HG03045 (cell line): Measurements from ENCODE around the gene WDR87.
"Not testable (repeated sequence)": the region's sequence is repeated elsewhere in the genome, so short reads cannot be mapped to it uniquely, and the experiment has no call there.

Experiments used
- ATAC-seq: cut with Tn5 transposase; IDR thresholded peaks from one replicate; pipeline ENCODE4 v1.9.1; 2021; ENCODE audit warnings: mild to moderate bottlenecking, moderate library complexity; ENCODE audit not compliant: unreplicated experiment

WDR87 gene

GRCh38 chr19:37931881-37932655, 25.7 kb upstream of the WDR87 start:
- no peak for ATAC-seq

DNA sequence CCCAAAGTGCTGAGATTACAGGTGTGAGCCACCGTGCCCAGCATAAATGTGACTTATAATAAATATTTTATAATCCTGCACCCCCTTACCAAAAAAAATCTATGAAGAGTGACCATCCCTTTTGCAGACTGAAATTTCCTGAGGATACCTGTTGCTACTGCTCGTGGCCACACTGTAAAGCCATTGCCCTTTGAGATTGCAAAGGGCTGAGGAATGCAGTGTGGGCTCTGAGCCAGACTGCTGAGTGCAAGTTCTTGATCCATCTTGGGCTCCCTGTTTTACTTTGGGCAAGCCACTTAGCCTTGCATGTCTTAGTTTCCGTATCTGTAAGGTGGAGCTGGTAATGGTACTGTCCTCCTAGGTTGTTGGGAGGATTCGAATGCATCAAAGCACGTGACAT, 24.0 kb upstream of the WDR87 start:
- ATAC-seq: no peak

DNA sequence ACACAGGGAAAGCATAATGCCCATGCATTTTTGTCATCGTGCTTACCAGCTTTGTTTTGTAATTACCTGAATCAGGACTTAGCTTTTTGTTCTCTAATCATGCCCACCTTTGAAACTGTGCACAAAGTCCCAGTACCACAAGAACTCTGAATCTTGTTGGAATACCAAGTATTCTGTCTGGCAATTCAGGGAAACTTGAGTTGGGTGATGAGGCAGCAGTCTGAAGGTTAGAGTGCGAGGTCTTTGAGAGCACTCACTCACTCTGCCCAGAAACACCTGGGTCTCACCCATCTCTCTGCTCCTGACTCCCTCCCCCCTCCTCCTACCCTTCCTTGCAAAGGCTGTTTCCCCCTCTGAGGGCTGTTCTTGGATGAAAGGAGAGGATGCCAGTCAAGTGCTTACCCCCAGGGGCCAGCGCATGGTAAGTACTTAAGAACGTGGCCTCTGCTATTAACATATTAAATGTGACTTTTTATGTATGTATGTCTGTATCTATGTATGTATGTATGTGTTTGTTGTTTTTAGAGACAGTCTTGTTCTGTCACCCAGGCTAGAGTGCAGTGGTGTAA, 23.0 kb upstream of the WDR87 start:
- no peak for ATAC-seq

DNA sequence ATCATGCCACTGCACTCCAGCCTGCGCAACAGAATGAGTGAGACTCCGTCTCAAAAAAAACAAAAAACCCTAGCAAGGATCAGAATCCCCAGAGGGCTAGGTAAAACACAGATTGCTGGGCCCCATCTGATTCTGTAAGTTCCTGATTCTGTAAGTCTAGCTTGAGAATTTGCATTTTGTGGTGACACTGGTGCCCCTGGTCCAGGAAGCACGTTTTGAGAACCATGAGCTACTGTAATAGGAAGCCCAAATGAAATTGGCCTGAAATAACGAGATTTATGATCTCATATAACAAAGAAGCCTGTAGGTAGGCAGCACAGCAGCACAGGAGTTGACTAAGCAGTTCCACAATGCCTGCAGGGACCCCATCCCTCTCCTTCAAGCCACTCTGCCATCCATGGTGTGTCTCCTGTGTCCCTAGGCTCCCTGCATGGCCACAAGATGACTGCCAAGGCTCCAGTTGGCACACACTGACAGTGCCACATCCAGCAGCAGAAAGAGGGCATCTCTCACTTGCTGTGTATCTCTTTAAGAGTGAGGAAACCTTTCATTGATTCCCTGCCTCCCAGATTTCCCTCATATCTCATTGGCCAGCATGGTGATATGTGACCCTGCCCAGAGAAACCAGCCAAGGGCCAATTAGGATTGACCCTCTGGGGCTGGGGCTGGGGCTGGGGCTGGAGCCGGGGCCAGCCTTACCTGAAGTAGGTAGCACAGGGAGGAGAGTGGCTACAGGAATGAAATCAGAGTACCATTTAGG, 22.3 kb upstream of the WDR87 start:
- ATAC-seq: no peak

GRCh38 chr19:37926711-37927110, 20.3 kb upstream of the WDR87 start:
- ATAC-seq: no peak

DNA sequence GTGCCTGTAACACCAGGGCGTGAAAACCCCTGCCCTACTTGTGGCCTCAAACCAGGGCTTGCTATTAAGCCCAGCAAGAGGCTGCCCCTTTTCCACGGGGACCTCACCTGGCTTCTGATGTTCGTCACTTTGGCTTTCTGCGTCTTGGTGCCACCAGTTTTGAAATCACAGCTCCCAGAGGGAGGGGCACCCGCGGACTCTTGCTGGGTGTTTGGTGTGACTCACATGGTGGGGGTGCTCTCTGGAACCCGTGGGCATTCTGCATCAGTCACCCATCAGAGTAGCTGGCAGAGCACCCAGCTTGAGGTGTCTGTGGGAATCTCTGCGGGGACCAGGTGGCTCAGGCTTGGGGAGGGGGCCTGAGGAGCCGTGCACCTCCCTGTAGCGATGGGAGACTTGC, 19.9 kb upstream of the WDR87 start:
- no peak for ATAC-seq

- ATAC-seq: no peak
Measured at GRCh38 chr19:37925212-37925611, 18.8 kb upstream of the WDR87 start.

DNA sequence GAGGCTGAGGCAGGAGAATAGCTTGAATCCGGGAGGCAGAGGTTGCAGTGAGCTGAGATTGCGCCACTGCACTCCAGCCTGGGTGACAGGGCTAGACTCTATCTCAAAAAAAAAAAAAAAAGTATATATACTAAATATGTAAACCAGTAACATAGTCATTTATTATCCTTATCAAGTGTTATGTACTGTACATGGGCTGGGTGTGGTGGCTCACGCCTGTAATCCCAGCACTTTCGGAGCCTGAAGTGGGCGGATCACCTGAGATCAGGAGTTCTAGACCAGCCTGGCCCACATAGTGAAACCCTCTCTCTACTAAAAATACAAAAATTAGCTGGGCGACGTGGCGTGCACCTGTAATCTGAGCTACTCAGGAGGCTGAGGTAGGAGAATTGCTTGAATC, 18.2 kb upstream of the WDR87 start:
- ATAC-seq: not testable (repeated sequence)

- ATAC-seq: no peak
Measured at GRCh38 chr19:37920591-37921450, 14.4 kb upstream of the WDR87 start.

- no peak for ATAC-seq
Measured at GRCh38 chr19:37914908-37915307, 8.5 kb upstream of the WDR87 start.

DNA sequence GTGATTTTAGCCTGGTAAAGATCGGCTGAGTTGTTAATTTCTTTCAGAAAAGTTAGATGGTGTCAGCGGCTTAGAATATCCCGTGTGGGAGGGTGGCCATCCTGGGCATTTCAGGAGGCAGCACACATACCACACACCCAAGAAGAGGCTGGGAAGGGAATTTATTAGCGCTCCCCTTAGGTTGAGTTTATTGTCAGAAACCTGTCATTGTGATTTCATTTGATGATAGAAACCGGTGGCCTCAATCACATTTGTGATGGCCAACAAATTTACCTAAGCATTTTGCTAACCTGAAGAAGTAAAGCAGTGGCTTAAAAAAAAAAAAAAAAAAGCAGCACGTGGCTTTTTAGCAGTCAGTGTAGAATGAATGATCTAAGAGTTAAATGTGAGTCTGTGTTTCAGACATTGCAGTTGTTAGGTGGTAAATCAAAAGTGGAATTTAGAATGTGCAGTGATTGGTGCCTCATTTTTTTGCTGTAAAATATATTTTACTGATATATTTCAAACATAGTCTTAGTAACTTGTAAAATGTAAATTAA, 3.3 kb upstream of the WDR87 start:
- no peak for ATAC-seq

DNA sequence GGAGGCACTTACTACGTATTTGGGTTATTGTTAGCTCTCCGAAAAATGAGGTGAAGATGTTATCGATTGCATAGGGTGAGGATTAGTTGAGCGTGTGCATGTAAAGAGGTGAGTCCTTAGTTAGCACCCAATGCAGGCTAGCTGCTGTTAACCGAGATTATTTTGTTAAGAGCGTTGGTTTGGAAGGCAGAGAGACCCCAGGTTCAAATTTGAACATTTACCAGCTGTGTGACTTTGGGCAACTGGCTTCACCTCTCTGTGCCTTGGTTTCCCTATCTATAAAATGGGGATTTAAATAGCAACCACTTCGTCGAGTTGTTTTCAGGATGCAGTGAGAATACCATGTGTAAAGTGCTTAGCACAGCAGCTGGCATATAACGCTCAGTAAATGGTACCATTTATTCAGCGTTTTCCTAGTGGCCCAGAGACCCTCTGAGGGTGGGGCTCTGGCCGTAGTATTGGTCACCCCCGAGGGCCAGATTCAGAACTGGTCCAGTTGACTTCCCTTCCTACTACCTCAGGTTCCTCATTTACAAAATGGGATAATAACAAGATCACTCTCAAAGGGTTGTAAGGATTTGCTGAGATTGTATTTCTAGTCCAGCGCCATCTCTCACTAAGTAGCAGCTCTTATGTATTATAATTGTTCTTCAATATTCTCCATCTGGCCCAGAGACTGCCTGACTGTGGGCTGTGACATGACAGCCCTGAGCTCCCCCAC, 1.5 kb upstream of the WDR87 start:
- no peak for ATAC-seq

- peak; percentile 74 for ATAC-seq
Measured at GRCh38 chr19:37906869-37907734, 708 bp upstream of the WDR87 start, which contains the start of gene SIPA1L3. Gene SIPA1L3 (plus strand): TSS chr19:37907208. CDS start chr19:38081566, 174,358 bp downstream.

GRCh38 chr19:37903096-37903495, 3.3 kb downstream of the WDR87 start:
- no peak for ATAC-seq

GRCh38 chr19:37902668-37903067, 3.7 kb downstream of the WDR87 start:
- no peak for ATAC-seq

- ATAC-seq: no peak
Measured at GRCh38 chr19:37899966-37900365, 6.4 kb downstream of the WDR87 start.

- ATAC-seq: no peak
Measured at GRCh38 chr19:37899453-37899852, 6.9 kb downstream of the WDR87 start.

DNA sequence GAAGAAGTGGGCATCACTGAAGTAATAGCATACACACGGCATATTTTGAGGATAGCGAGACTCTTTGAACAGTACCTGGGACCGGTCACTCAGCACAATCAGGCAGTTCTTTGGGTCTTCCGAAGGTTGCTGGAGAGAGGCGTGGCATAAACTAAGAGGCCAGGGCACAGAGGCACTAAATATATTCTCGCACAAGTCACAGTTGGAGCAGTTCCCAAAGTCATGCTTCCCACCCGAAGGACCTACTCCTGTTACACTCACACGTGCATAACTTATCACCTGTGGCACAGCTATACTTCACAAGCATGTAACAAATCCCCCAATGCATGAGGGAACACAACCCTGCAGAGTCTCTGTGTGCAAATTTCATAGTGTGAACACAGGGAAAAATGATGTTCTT, 10.2 kb downstream of the WDR87 start:
- no peak for ATAC-seq
